HCT116 (cell line): ENCODE results near the gene TXLNG. TPM values are rescaled to one million over a fixed set of nuclear protein-coding genes. Genes with fewer than 3 reads are reported as not detected.
A peak's percentile ranks its signal among the peaks of the same experiment; 100 is the strongest.

Experiments
- ATAC-seq: fragments of 200-7000 bp; cut with Tn5 transposase; 2 replicates; pipeline ENCODE4 v1.9.1; 2020; ENCODE audit warnings: mild to moderate bottlenecking, moderate library complexity
- BruUV-seq: library from RNA; stranded (reverse); fragments of 400-500 nt; replicated peaks from 2 replicates; lab custom pipeline; 2021; lab: Mats Ljungman, UMichigan
- CTCF ChIA-PET: fragments of 300-600 bp; sonication (Branson Sonifier 250); formaldehyde crosslinking; loops from one replicate; lab custom pipeline; 2021; ENCODE audit warnings: antibody characterized with exemption; lab: Charles Lee
- POLR2A ChIA-PET: fragments of 300-600, 350-600 bp; sonication (Branson Sonifier 250); formaldehyde crosslinking; loops from one replicate; lab custom pipeline; 2021; ENCODE audit warnings: antibody characterized with exemption; lab: Charles Lee
- RAD21 ChIA-PET, 2 experiments: fragments of 300-600 bp; sonication (Branson Sonifier 250); formaldehyde crosslinking; loops; one replicate each; lab custom pipeline; 2023; ENCODE audit warnings: low total read pairs in 2 of 2; ENCODE audit not compliant: uncharacterized antibody in 2 of 2, unreplicated experiment in 2 of 2, low non-redundant PET in 1 of 2; lab: Charles Lee
- DNase-seq: peaks from one replicate; pipeline ENCODE4 v3.0.0-alpha.2; 2010; ENCODE audit warnings: low read depth, low spot score
- H2AFZ ChIP-seq: fragments of 200-600 bp; shearing (Covaris generic), sonication (generic); 2 replicates; pipeline ENCODE4 v1.6.1; 2017; ENCODE audit warnings: low read depth, mixed run types, mixed read lengths, antibody characterized with exemption, low read length; ENCODE audit not compliant: poor library complexity, severe bottlenecking
- H3K27ac ChIP-seq: 2 replicates; pipeline ENCODE4 v1.5.1; 2012; ENCODE audit warnings: low read depth, low read length
- H3K27me3 ChIP-seq: fragments of 200-600 bp; sonication (generic); 2 replicates; pipeline ENCODE4 v1.6.1; 2016; ENCODE audit warnings: mixed run types, low read length, mixed read lengths; ENCODE audit not compliant: insufficient read depth
- H3K36me3 ChIP-seq, 2 experiments: fragments of 200-500 bp in 1 of 2; fragments of 200-600 bp in 1 of 2; sonication (Bioruptor generic) in 1 of 2; sonication (generic) in 1 of 2; 2 replicates each; pipeline versions ENCODE4 v1.5.1 to v1.6.1; 2014 to 2016; ENCODE audit warnings: low read length in 2 of 2, inconsistent platforms in 1 of 2, mixed read lengths in 1 of 2, mixed run types in 1 of 2; ENCODE audit not compliant: insufficient read depth in 2 of 2, control insufficient read depth in 1 of 2
- H3K4me1 ChIP-seq, 2 experiments: fragments of 200-600 bp in 1 of 2; sonication (generic) in 1 of 2; 2 replicates each; pipeline versions ENCODE4 v1.5.1 to v1.6.1; 2012 to 2017; ENCODE audit warnings: low read length in 2 of 2, inconsistent platforms in 1 of 2, mild to moderate bottlenecking in 1 of 2, mixed read lengths in 1 of 2, mixed run types in 1 of 2, moderate library complexity in 1 of 2; ENCODE audit not compliant: insufficient read depth in 2 of 2, control insufficient read depth in 1 of 2
- H3K4me2 ChIP-seq: fragments of 200-600 bp; sonication (generic); 2 replicates; pipeline ENCODE4 v1.6.1; 2017; ENCODE audit warnings: mixed run types, low read length, mixed read lengths
- H3K4me3 ChIP-seq, 2 experiments: fragments of 200-600 bp in 1 of 2; sonication (generic) in 1 of 2; replicated peaks in 1 of 2; 2 replicates each; pipeline ENCODE4 v1.5.1; 2011 to 2016; ENCODE audit warnings: low read length in 2 of 2, control low read depth in 1 of 2, low read depth in 1 of 2, mild to moderate bottlenecking in 1 of 2, mixed read lengths in 1 of 2, mixed run types in 1 of 2
- H3K79me2 ChIP-seq: fragments of 200-600 bp; sonication (generic); 2 replicates; pipeline ENCODE4 v1.6.1; 2017; ENCODE audit warnings: mild to moderate bottlenecking, mixed run types, low read length, moderate library complexity, mixed read lengths; ENCODE audit not compliant: insufficient read depth
- H3K9ac ChIP-seq: fragments of 200-600 bp; sonication (generic); 2 replicates; pipeline ENCODE4 v1.6.1; 2016; ENCODE audit warnings: low read length, mixed read lengths
- H3K9me2 ChIP-seq: fragments of 200-600 bp; sonication (generic), shearing (Covaris generic); 2 replicates; pipeline ENCODE4 v1.6.1; 2017; ENCODE audit warnings: mixed run types, mild to moderate bottlenecking, moderate library complexity; ENCODE audit not compliant: insufficient read depth
- H3K9me3 ChIP-seq, 2 experiments: fragments of 200-500 bp in 1 of 2; fragments of 200-600 bp in 1 of 2; sonication (Bioruptor generic) in 1 of 2; sonication (generic) in 1 of 2; 2 replicates each; pipeline ENCODE4 v1.6.1; 2014 to 2017; ENCODE audit warnings: low read length in 2 of 2, mixed read lengths in 2 of 2, inconsistent platforms in 1 of 2, low read depth in 1 of 2, mild to moderate bottlenecking in 1 of 2, mixed run types in 1 of 2, moderate library complexity in 1 of 2; ENCODE audit not compliant: control insufficient read depth in 1 of 2, insufficient read depth in 1 of 2
- H4K20me1 ChIP-seq: fragments of 200-600 bp; sonication (generic), shearing (Covaris generic); 2 replicates; pipeline ENCODE4 v1.6.1; 2017; ENCODE audit warnings: mixed run types, mild to moderate bottlenecking, moderate library complexity; ENCODE audit not compliant: insufficient read depth
- JUND ChIP-seq: IDR thresholded peaks from 2 replicates; pipeline ENCODE4 v1.6.1; 2012
- MAX ChIP-seq: IDR thresholded peaks from 2 replicates; pipeline ENCODE4 v1.6.1; 2012
- POLR2A ChIP-seq: IDR thresholded peaks from 2 replicates; pipeline ENCODE4 v1.7.0; 2011; ENCODE audit warnings: borderline replicate concordance; ENCODE audit not compliant: insufficient read depth, insufficient read length; ENCODE audit errors: extremely low read depth
- POLR2AphosphoS5 ChIP-seq: IDR thresholded peaks from 2 replicates; pipeline ENCODE4 v1.6.1; 2011; ENCODE audit warnings: mild to moderate bottlenecking, low read depth, low read length, moderate library complexity
- REST ChIP-seq: IDR thresholded peaks from 2 replicates; pipeline ENCODE4 v1.6.1; 2012; ENCODE audit warnings: low read depth
- SIN3A ChIP-seq: IDR thresholded peaks from 2 replicates; pipeline ENCODE4 v1.6.1; 2012; ENCODE audit warnings: low read depth
- SP1 ChIP-seq: IDR thresholded peaks from 2 replicates; pipeline ENCODE4 v1.6.1; 2012; ENCODE audit warnings: low read depth
- YY1 ChIP-seq: IDR thresholded peaks from 2 replicates; pipeline ENCODE4 v1.6.1; 2011; ENCODE audit warnings: low read length, low read depth, moderate library complexity, mild to moderate bottlenecking; ENCODE audit not compliant: insufficient replicate concordance; ENCODE audit errors: extremely low read depth
- ZBTB33 ChIP-seq: IDR thresholded peaks from 2 replicates; pipeline ENCODE4 v1.6.1; 2011; ENCODE audit warnings: mild to moderate bottlenecking, low read length, moderate library complexity; ENCODE audit not compliant: insufficient replicate concordance; ENCODE audit errors: extremely low read depth
- ZFX ChIP-seq: fragments of 450-650 bp; IDR thresholded peaks from 2 replicates; pipeline ENCODE4 v1.6.1; 2017
- intact Hi-C: fragments of 100-400 bp; cut with micrococcal nuclease; formaldehyde crosslinking; loops from 2 replicates; pipeline ENCODE4 v1.10.0; 2022
- total RNA-seq: library from RNA; stranded (reverse); gene quantifications from one replicate; pipeline ENCODE4 v1.2.1, GENCODE V29; 2021; ENCODE audit not compliant: unreplicated experiment

The TXLNG gene
- total RNA-seq, 1 experiment from 2014 or later, result 22.9 TPM

GRCh38 chrX:16770970-16771482 is 15.2 kb upstream of the TXLNG start:
- CTCF ChIA-PET, result no interaction called here
- Histone ChIP-seq H2AFZ (no peak overlapping the region), H3K27me3 (no peaks in the 10 kb centered on the region), H4K20me1 (no peaks in the 10 kb centered on the region), H3K9me2 (no peaks in the 10 kb centered on the region), H3K79me2 (no peaks in the 10 kb centered on the region), H3K9me3 (no peaks in the 10 kb centered on the region), H3K36me3 (no peaks in the 10 kb centered on the region), H3K4me2 (peak overlapping the region; percentile 19; the same call in 1 of the 2 replicates), H3K9ac (no peak overlapping the region), H3K4me1 (peaks cover 3 to 24% of the 10 kb centered on the region in 2 experiments; a peak in 3 of 4 replicates), H3K27ac (peak overlapping the region; percentile 59; the same call in 1 of the 2 replicates), H3K4me3 (no peak overlapping the region)
- RAD21 ChIA-PET, result no interaction called here
- DNase-seq, result no peak
- no peak for TF ChIP-seq SIN3A
- intact Hi-C loops, result no loop called here
- POLR2A ChIA-PET, result interaction anchor here (0.7 to 2.2 kb wide), 18 partner anchors 8 to 1100 kb away, joined by 3 to 41 read pairs (median 4); partner anchors contain the start of genes CTPS2, SYAP1 and TXLNG
- peak; percentile 62 for ATAC-seq
- BruUV-seq, result no TSS peak

- intact Hi-C loops, result no loop called here
- no peaks in the 10 kb centered on the region for H3K36me3 ChIP-seq
- DNase-seq, result peak; percentile 81
- H3K27me3 ChIP-seq, result no peaks in the 10 kb centered on the region
- ChIA-PET CTCF (no interaction called here), RAD21 (interaction anchor here in 1 of 2 experiments (0.7 kb wide), 1 partner anchor 238 kb away, joined by 4 read pairs; no protein-coding TSS in a partner anchor), POLR2A (interaction anchor here (0.6 to 2.2 kb wide), 21 partner anchors 8 to 1099 kb away, joined by 3 to 41 read pairs (median 4); partner anchors contain the start of genes CTPS2, SYAP1 and TXLNG)
- TF ChIP-seq ZBTB33 (peak; percentile 84), SP1 (peak; percentile 50), POLR2AphosphoS5 (peak; percentile 99), REST (no peak), JUND (peak; percentile 33; the same call in 1 of the 2 replicates), ZFX (no peak), SIN3A (peak; percentile 88), YY1 (peak; percentile 30), POLR2A (peak; percentile 100), MAX (no peak)
- no peaks in the 10 kb centered on the region for H4K20me1 ChIP-seq
- TSS peak; percentile 100 for BruUV-seq
- peak overlapping the region; percentile 60 for H3K9ac ChIP-seq
- peak overlapping the region; percentile 59; the same call in 1 of the 2 replicates for H3K27ac ChIP-seq
- peaks cover 3 to 24% of the 10 kb centered on the region in 2 experiments; a peak in 3 of 4 replicates for H3K4me1 ChIP-seq
- H3K4me2 ChIP-seq, result peak overlapping the region; percentile 44
- no peaks in the 10 kb centered on the region for H3K9me2 ChIP-seq
- H2AFZ ChIP-seq, result no peak overlapping the region
- H3K79me2 ChIP-seq, result no peaks in the 10 kb centered on the region
- H3K4me3 ChIP-seq, result no peak overlapping the region
- peak; percentile 88 for ATAC-seq
- H3K9me3 ChIP-seq, result no peaks in the 10 kb centered on the region
These were observed 14.5 kb upstream of the TXLNG start for GRCh38 chrX:16771483-16772398.
